GM21786 (cell line): ENCODE results near the gene TMEM156.

Experiments
- ATAC-seq: cut with Tn5 transposase; IDR thresholded peaks from one replicate; pipeline ENCODE4 v1.9.1; 2021; ENCODE audit not compliant: unreplicated experiment

Gene TMEM156

GRCh38 chr4:38928974-38929373, 103.2 kb downstream of the TMEM156 start:
- ATAC-seq, result no peak

- no peak for ATAC-seq
Observed at GRCh38 chr4:38928568-38928967, 103.6 kb downstream of the TMEM156 start.

- no peak for ATAC-seq
Observed at GRCh38 chr4:38926896-38927295, 105.3 kb downstream of the TMEM156 start.

DNA sequence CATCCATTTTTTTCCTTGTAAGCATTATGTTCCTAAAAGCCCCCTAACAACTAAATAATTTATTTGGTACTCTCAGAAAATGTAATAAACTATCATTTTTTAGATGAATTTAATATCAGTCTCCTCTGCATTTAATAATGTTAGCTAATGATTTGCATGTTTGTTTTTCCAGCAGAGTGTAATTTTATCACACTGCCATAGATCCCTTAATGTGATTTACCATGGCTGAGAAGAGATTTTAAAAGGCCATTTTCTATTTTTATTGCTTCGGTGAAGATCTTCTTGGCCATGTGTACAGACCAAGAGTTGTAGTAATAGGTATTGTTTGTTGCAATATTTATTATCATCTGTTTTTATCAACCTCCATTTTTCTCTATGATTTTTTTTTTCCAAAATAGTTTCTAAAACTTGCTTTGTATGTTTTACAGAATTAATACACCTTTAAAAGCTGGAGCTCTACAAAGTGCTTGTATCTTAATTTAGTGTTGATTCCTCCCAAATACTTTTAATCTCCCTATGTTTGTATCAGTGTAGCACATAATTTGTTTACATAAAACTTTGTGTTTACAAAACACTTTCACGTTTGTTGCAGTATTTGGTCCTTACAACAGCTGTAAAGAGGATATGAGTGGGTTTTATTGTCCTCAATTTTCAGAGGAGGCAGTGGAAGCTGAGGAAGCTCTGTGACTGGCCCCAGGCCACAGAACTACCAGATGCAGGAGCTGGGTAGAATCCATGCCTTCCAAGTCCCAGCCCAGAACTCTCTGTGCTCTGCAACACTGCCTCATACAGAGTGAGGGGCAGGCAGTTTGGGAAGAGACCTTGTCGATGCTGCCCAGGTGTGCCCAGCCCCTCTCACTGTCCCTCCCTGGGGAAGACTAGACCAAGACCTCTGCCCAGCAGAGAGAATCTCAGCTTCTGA, 106.5 kb downstream of the TMEM156 start:
- no peak for ATAC-seq

- no peak for ATAC-seq
Observed at GRCh38 chr4:38924353-38924752, 107.9 kb downstream of the TMEM156 start.

DNA sequence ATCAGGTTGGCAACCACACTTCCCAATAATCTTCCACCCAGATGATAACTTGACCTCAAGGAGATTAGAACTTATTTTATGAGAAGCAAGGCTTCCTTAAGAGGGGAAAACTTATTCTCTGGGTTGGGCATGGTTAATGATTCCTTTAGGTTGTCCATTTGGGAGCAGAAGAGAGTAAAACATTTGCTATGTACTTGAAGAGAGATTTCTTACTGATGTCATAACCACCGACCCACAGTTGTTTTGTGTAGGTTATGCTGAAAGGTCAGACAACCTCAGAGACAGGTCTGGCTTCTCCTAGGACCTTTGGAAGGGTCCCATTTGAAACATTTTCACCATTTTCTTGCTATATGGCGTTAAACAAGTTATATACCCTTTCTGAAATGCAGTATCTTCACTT, 108.5 kb downstream of the TMEM156 start:
- ATAC-seq, result no peak

- ATAC-seq, result no peak
Observed at GRCh38 chr4:38921151-38921550, 111.1 kb downstream of the TMEM156 start.

- ATAC-seq, result no peak
Observed at GRCh38 chr4:38920677-38921076, 111.5 kb downstream of the TMEM156 start.

- ATAC-seq, result no peak
Observed at GRCh38 chr4:38920186-38920585, 112.0 kb downstream of the TMEM156 start.

DNA sequence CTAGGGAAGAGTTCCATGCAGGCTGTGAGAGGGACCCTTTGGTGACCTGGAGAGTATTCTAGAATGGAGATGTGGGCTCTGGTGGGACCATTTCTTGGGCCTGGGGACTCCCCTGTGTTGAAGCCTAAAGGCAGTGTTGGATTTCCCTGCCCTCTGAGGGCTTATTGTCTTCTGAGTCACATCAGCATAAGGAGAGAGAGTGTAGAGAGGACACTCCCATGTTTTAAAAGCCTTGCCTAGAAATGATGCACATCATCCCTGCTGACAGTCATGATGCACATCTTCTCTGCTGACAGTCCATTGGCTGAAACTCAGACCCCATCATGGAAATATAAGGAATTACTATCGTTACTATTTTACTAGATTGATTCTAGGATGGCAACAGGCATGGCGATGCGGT, 112.7 kb downstream of the TMEM156 start:
- no peak for ATAC-seq

DNA sequence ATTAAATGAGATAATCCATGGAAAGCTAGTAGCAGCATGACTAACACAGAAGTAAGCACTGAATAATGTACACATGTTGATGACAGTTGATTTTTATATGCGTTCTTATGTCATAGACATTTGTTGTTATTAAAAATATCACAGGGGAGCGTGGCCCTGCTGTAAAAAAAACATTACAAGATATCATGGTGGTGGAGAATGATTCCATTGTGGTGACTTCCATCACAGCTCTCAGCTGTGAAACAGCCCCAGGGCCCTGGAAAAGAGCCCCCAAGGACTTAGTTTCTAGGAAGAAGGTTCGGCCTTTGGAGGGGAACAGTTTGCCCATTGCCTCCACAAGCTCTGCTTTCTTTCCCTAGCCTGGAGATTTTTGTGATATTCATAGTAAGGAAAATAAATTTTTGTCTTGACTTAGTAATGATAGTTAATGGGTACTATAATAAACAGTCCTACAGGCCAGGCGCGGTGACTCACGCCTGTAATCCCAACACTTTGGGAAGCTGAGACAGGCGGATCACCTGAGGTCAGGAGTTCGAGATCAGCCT, 114.7 kb downstream of the TMEM156 start:
- ATAC-seq, result no peak
